Stimulated activated CD4-positive, alpha-beta T cell treated with anti-CD3 and anti-CD28 coated beads, TNF-alpha, amount 100 ng/mL, for 4 hours (primary cell): ENCODE results near the gene VASP.

Experiments used
- DNase-seq, 3 experiments: peaks; one replicate each; pipeline ENCODE4 v3.0.0-alpha.2; 2020; ENCODE audit warnings: low read depth in 3 of 3

VASP gene

GRCh38 chr19:45514376-45515051 lies 7.2 kb downstream of the VASP start:
- no peak for DNase-seq

DNA sequence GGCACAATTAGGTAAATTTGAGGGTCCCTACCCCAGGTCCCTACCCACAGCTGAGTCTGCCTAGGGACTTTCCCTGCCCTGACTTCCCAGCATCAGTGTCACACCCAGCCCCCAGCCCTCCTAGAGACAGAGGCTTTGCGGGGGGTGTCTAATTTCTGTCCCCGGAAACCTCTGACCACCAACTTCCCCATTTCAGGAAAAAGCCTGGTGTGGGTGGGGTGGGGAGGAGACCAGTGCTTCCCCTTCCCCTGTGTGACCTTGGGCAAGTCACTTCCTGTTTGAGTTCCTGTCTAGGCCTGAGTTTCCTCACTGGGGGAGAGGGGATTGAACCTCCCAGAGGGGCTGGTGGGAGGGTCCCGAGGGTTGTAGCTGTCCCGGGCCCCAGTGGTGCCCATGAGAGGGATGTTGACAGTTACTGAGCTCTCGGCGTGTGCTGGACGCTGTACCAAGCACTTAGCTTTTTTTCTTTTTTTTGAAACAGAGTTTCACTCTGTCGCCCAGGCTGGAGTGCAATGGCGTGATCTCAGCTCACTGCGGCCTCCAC lies 7.9 kb downstream of the VASP start:
- DNase-seq = no peak

- DNase-seq = no peak
These were observed 8.6 kb downstream of the VASP start for GRCh38 chr19:45515807-45516401.

DNA sequence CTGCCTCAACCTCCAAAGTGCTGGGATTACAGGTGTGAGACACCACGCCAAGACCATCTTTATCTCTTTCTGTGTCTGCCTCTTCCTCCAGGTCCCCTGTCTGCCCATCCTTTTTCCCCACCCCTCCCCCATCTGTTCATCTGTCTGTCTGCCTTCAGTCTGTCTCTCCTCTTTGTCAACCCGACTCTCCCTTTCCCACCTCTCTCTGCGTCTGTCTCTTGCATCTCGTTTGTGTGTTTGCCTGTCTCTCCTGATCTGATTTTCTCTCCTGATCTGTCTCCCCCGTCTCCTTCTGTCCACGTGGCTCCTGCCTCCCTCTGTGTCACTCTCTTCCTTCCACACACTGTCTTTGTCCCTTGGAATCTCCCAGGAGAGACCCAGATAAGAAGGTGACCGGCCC lies 10.0 kb downstream of the VASP start:
- DNase-seq = no peak

DNA sequence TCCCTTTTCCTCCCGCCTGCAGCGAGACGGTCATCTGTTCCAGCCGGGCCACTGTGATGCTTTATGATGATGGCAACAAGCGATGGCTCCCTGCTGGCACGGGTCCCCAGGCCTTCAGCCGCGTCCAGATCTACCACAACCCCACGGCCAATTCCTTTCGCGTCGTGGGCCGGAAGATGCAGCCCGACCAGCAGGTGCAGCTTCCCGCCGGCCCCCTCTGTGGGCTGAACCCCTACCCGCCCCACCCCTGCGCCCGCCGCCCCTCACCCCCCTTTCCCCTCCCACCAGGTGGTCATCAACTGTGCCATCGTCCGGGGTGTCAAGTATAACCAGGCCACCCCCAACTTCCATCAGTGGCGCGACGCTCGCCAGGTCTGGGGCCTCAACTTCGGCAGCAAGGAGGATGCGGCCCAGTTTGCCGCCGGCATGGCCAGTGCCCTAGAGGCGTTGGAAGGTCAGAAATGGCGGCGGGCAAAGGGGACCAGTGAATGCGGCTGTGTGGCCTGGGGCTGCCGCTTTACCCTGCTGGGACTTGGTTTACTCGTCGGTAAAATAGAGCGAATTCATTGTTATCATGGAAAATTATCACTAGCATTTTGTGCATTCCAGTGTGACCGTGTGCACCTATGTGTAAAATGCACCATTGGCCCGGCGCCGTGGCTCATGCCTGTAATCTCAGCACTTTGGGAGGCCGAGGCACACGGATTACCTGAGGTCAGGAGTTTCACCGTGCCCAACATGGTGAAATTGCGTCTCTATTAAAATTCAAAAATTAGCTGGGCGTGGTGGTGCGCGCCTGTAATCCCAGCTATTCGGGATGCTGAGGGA lies 10.6 kb downstream of the VASP start:
- DNase-seq = no peak

DNA sequence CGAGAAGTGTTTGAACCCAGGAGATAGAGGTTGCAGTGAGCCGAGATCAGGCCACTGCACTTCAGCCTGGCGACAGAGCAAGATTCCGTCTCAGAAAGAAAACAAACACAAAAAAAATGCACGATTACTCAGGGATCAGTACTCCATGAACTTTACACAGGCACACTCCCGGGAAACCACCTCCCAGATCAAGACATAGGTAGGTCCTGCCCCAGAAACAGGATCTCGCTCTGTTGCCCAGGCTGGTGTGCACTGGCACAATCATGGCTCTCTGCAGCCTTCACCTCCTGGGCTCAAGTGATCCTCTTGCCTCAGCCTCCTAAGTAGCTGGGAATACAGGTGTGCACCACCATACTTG lies 11.2 kb downstream of the VASP start:
- DNase-seq = no peak

DNA sequence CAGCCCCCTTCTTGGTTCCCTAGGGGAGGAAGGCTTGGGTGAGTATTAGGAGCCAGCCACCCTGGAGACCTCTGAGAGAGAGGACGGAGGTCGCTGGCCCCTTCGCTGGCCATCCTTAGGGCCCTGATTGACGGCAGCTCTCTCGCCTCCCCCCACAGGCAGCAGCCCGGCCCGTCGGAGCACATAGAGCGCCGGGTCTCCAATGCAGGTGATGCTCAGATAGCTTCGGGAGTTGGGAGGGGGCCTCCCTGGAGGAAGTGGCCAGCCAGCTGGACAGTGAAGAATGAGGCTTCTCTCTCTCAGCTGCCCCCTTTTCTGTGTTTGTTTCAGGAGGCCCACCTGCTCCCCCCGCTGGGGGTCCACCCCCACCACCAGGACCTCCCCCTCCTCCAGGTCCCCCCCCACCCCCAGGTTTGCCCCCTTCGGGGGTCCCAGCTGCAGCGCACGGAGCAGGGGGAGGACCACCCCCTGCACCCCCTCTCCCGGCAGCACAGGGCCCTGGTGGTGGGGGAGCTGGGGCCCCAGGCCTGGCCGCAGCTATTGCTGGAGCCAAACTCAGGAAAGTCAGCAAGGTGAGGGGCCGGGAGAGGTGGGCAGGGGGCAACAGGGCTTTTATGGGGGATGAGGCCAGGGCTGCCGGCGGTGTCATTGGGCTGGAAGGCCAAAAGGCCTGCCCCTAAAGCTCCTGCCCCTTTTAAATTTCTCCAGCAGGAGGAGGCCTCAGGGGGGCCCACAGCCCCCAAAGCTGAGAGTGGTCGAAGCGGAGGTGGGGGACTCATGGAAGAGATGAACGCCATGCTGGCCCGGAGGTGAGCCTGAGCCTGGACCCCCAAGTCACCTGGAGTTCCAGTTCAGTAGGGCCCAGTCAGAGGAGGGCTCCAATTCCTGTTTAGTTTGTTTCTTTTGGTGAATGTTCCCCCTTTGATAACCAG lies 15.0 kb downstream of the VASP start:
- no peak for DNase-seq

GRCh38 chr19:45523642-45524256 lies 16.5 kb downstream of the VASP start:
- peak; percentile 41 to 51 (median 50) for DNase-seq

DNA sequence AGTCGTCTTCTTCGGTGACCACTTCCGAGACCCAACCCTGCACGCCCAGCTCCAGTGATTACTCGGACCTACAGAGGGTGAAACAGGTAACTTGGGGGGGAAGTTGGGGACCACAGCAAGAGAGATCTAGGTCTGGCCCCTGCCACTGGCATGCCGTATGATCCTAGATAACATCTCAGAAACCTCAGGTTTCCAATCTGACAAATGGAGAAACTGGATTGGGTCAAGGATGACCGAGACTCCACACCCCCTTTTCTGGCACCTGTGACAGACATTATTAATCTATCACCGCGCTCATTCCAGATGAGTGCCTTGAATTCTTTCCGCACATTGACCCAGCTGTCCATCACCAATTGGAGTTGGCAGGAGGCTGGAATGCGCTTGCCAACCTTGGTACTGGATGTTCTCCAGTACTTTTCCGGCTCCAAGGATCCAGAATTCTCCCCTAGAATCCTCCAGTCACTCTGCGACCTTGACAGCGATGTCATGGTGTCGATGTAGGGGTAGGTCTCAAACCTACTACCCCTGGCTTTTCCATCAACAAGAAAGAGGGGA lies 17.4 kb downstream of the VASP start:
- no peak for DNase-seq

DNA sequence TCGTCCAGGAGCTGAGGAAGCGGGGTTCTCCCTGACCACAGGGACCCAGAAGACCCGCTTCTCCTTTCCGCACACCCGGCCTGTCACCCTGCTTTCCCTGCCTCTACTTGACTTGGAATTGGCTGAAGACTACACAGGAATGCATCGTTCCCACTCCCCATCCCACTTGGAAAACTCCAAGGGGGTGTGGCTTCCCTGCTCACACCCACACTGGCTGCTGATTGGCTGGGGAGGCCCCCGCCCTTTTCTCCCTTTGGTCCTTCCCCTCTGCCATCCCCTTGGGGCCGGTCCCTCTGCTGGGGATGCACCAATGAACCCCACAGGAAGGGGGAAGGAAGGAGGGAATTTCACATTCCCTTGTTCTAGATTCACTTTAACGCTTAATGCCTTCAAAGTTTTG lies 18.9 kb downstream of the VASP start:
- no peak for DNase-seq

- no peak for DNase-seq
These were observed 19.7 kb downstream of the VASP start for GRCh38 chr19:45526971-45527370.

DNA sequence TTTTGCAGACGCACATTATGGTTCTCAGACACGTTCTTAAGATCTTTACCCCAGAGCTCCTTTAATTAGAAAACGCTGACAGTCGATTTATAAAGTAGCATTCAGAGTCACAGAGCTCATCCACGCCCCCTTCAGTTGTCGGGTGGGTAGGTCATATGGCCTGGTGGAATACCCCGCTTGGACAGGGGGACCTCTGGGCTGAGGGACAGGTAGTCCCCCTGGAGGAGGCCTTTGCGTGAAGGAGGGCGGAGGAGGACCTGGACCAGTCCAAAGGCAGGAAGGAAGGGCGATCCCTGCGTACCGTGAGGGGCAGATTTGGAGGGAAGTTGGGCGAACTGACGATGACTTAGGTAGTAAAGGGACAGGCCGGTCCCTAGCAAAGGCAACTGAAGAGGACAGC lies 20.5 kb downstream of the VASP start:
- DNase-seq = no peak

- no peak for DNase-seq
These were observed 21.0 kb downstream of the VASP start for GRCh38 chr19:45528149-45528743.

- no peak for DNase-seq
These were observed 21.6 kb downstream of the VASP start for GRCh38 chr19:45528744-45529419.

DNA sequence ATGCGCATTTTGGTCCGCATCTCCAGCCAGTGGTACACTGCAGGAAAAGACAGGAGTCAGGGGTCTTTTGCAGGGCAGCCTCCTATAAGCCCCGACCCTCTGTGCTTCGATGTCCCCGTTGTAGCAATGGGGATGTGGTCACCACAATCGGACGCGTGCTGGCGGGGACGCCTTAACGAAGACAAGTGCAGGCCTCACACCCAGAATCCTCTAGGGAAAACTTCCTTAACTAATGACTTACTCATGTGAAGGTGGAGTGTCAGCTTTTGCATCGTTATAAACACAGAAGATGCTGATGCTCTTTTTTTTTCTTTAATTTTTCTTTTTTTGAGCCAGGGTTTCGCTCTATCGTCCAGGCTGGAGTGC lies 22.1 kb downstream of the VASP start:
- no peak for DNase-seq

DNA sequence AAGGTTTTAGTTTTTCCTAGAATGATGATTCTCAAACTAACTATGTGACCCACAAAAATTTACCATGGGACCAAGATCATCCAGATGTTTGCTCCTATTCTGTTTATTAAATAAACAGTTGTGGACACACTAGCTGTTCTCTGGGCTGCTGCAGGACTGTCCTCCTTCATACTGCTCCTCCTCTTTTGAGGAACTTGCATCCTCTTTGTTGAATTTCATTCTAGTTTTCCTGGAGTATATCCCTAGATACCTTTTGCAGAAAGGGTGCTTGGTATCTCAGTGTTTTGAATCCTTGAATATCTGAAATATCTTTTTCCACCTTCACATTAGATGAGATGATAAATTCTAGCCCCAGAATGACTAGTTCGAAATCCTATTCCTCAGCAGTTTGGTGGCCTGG lies 24.1 kb downstream of the VASP start:
- DNase-seq = no peak

DNA sequence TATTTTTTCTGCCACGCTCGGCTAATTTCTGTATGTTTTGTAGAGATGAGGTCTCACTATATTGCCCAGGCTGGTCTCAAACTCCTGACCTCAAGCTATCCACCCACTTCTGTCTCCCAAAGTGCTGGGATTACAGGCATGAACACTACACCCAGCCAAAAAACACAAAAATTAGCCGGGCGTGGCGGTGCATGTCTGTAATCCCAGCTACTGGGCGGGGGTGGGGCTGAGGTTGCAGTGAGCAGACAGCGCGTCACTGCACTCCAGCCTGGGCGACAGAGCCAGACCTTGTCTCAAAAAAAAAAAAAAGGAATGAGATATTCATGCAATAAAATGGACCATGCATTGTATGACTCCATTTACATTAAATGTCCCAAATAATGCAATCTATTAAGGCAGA lies 32.2 kb downstream of the VASP start:
- no peak for DNase-seq

DNA sequence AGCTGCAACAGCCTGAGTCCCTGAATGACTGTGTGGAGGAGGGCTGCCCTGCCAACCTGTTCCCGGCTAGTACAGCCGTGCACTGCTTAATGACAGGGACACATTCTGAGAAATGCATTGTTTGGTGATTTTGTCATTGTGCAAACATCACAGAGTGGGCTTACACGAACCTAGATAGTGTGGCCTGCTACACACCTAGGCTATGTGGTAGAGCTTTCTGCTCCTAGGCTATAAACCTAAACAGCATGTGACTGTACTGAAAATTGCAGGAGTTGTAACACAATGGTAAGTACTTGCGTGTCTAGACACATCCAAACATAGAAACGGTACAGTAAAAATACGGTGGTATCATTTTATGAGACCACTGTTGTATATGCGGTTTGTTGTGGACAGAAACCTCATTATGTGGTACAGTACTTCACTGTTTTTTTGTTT lies 35.0 kb downstream of the VASP start:
- DNase-seq = no peak

DNA sequence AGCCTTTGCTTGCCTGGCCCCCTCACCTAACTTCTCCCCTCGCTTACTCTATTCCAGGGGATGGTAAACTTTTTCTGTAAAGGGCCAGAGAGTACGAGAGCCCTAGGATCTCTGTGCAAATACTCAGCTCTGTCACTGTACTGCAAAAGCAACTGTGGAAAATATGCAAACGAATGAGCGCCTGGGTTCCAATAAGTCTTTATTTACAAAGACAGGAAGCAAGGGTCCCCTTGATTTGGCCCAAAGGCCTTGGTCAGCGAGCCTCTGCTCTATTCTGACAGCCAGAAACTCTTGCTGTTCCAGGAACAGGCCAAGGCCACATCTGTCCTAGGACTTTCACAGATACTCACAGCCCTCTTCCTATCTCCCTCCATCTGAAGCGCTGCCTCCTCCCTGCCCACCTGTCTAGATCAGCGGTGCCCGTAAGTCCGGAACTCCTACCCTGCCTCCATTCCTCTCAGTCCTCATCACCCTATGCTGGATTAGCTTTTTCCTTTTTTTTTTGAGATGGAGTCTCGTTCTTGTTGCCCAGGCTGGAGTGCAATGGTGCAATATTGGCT lies 40.0 kb downstream of the VASP start:
- DNase-seq = no peak
